ENCODE data around the gene ASPA. TPM values are rescaled to one million over a fixed set of nuclear protein-coding genes. Genes with fewer than 3 reads are reported as not detected.

ASPA gene
- total RNA-seq, 1 donor from 2014 or later, result 8.2 TPM

DNA sequence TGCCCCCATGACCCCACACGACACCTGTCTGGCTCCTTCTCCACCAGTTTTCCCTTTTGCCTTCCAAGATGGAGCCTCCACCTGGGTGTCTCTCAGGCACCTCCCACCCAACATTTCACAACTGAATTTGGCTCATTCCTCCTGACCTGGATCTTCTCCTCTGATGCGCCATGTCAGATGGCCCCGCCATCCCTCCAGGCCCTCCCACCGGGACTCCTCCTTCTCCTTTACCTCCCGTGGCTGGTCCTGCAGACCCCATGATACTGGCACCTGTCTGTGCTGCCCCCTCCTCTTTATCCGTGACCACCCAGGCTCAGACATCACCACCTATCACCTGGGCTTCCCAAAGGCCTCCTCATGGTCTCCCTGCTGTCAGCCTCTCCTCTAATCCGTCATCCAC, 77.1 kb downstream of the ASPA start:
- intact Hi-C loops (cut with DNase I), result no loop called here
- no peaks in the 10 kb centered on the region for H3K9me3 ChIP-seq
- H3K4me3 ChIP-seq, result no peak overlapping the region
- no peaks in the 10 kb centered on the region for H3K36me3 ChIP-seq
- no peaks in the 10 kb centered on the region for H3K4me1 ChIP-seq
- ATAC-seq (no peak), DNase-seq (no peak)
- TF ChIP-seq CTCF (IDR thresholded peaks at IDR 0.05), result no peak
- peaks cover 4% of the 10 kb centered on the region for H3K27me3 ChIP-seq (ENCODE audit: low read depth)
- H3K27ac ChIP-seq, result no peak overlapping the region

Other genes with a start within 250 kb of the ASPA start
- gene OR3A1, start 177.6 kb upstream of the ASPA start, total RNA-seq, result not detected
- gene OR3A2, start 89.7 kb upstream of the ASPA start, total RNA-seq, result not detected
- not detected for gene OR1E1, start 77.6 kb upstream of the ASPA start, total RNA-seq
- not detected for gene OR3A3, start 64.6 kb upstream of the ASPA start, total RNA-seq
- gene OR1E2, start 42.2 kb upstream of the ASPA start, total RNA-seq, result not detected
- gene SPATA22, start 4.2 kb upstream of the ASPA start, total RNA-seq, result 0.53 TPM
- 0.68 TPM for gene TRPV3, start 81.8 kb downstream of the ASPA start, total RNA-seq
- 3.4 TPM for gene TRPV1, start 133.4 kb downstream of the ASPA start, total RNA-seq
- gene SHPK, start 160.3 kb downstream of the ASPA start, total RNA-seq, result 10.6 TPM
- 21.1 TPM for gene CTNS, start 160.8 kb downstream of the ASPA start, total RNA-seq
- 82.8 TPM for gene TAX1BP3, start 192.6 kb downstream of the ASPA start, total RNA-seq
- gene EMC6, start 192.8 kb downstream of the ASPA start, total RNA-seq, result 32.9 TPM
- 2.5 TPM for gene P2RX5, start 220.2 kb downstream of the ASPA start, total RNA-seq
- 0.68 TPM for gene HASPIN, start 247.9 kb downstream of the ASPA start, total RNA-seq